ENCODE measurements around the gene NOL6.
"Not testable (repeated sequence)": the region's sequence is repeated elsewhere in the genome, so short reads cannot be mapped to it uniquely, and the experiment has no call there.

GRCh38 chr9:33515342-33515995 lies 41.7 kb upstream of the NOL6 start:
- not testable (repeated sequence) for TF ChIP-seq MAX (IDR thresholded peaks at IDR 0.05); EP300 (IDR thresholded peaks at IDR 0.05; ENCODE audit: borderline replicate concordance in 1 of 2, low read depth in 2 of 2, low read length in 2 of 2); ZNF274 (IDR thresholded peaks at IDR 0.05; ENCODE audit: borderline replicate concordance, extremely low read depth, low read length); SP2 (IDR thresholded peaks at IDR 0.05; ENCODE audit: low read length); BRCA1 (IDR thresholded peaks at IDR 0.05; ENCODE audit: low read depth, low read length); TAF1 (IDR thresholded peaks at IDR 0.05; ENCODE audit: low read depth, low read length); CTCF (IDR thresholded peaks at IDR 0.05; ENCODE audit: control extremely low read depth in 1 of 3, insufficient read depth in 1 of 3, low read depth in 1 of 3, low read length in 3 of 3); POLR2A (IDR thresholded peaks at IDR 0.05; ENCODE audit: control extremely low read depth in 1 of 2, low read depth in 2 of 2, low read length in 2 of 2); EZH2 (IDR thresholded peaks at IDR 0.05; ENCODE audit: low read depth, low read length, severe bottlenecking); FOSL1 (IDR thresholded peaks at IDR 0.05; ENCODE audit: insufficient read depth, low read depth, low read length); CBX5 (IDR thresholded peaks at IDR 0.05; ENCODE audit: low read depth, low read length); JUND (IDR thresholded peaks at IDR 0.05; ENCODE audit: low read length); NRF1 (IDR thresholded peaks at IDR 0.05; ENCODE audit: low read depth, low read length); JUN (IDR thresholded peaks at IDR 0.05; ENCODE audit: low read depth, low read length)
